Vagina (tissue), 2 donors: ENCODE results near the gene SEPTIN1.

Experiments used
- POLR2A ChIP-seq, 2 donors: fragments of 450-650 bp; IDR thresholded peaks; one replicate each; pipeline ENCODE4 v1.6.1; 2017; ENCODE audit warnings: antibody characterized with exemption in 2 of 2, mild to moderate bottlenecking in 2 of 2, moderate library complexity in 2 of 2
- TF ChIP-seq, protein P1 (sequence below), 3 experiments: fragments of 450-650 bp in 2 of 3; fragments of 200-600 bp in 1 of 3; sonication (generic) in 1 of 3; IDR thresholded peaks; one replicate each; pipeline ENCODE4 v1.5.1; 2017 to 2019; ENCODE audit warnings: antibody characterized with exemption in 3 of 3, mild to moderate bottlenecking in 2 of 3, moderate library complexity in 2 of 3

DNA sequence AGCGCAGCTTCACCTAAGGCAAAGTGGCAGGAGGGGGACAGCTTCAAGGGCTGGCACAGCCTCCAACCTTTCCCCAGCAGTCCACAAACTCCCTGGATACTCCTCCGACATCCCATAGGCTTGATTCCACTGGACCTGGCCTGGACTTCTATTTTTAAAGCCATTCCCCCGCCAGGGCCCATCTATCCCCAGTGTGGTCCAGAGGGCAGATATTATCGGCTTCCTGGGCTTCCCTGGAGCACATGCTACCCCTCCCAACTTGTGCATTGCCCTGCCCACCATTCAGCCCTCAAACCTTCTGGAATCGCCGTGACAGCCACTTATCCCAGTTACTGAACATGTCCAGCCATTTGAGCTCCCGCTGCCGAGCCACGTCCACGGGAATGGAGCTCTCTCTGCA lies 17.2 kb downstream of the SEPTIN1 start:
- TF ChIP-seq, protein P1, sequence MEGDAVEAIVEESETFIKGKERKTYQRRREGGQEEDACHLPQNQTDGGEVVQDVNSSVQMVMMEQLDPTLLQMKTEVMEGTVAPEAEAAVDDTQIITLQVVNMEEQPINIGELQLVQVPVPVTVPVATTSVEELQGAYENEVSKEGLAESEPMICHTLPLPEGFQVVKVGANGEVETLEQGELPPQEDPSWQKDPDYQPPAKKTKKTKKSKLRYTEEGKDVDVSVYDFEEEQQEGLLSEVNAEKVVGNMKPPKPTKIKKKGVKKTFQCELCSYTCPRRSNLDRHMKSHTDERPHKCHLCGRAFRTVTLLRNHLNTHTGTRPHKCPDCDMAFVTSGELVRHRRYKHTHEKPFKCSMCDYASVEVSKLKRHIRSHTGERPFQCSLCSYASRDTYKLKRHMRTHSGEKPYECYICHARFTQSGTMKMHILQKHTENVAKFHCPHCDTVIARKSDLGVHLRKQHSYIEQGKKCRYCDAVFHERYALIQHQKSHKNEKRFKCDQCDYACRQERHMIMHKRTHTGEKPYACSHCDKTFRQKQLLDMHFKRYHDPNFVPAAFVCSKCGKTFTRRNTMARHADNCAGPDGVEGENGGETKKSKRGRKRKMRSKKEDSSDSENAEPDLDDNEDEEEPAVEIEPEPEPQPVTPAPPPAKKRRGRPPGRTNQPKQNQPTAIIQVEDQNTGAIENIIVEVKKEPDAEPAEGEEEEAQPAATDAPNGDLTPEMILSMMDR (IDR thresholded peaks at IDR 0.05), result no peak
- no peak for TF ChIP-seq POLR2A (IDR thresholded peaks at IDR 0.05)
